ENCODE results near the gene IMPA2. TPM values are rescaled to one million over a fixed set of nuclear protein-coding genes. Genes with fewer than 3 reads are reported as not detected.

The IMPA2 gene
- total and polyA plus RNA-seq, 2 of the 4 experiments (the other 2 are of a cell fraction) = 5.4 to 5.5 TPM

- Histone ChIP-seq H3K4ac (ENCODE audit: low read depth, low read length) (no peak overlapping the region), H3K27me3 (ENCODE audit: control insufficient read depth, insufficient read depth, low read length) (no peaks in the 10 kb centered on the region), H3K9me3 (ENCODE audit: control insufficient read depth, insufficient read depth, low read length) (no peaks in the 10 kb centered on the region), H2BK15ac (ENCODE audit: low read depth, low read length) (no peak overlapping the region), H3K9me1 (ENCODE audit: insufficient read depth, low read length) (no peaks in the 10 kb centered on the region), H2AFZ (replicated peaks; ENCODE audit: low read length, poor library complexity) (no peak overlapping the region), H3K4me2 (ENCODE audit: low read depth, low read length) (no peak overlapping the region), H3K4me3 (ENCODE audit: insufficient read depth, low read depth, low read length) (no peak overlapping the region), H3K14ac (replicated peaks; ENCODE audit: low read depth, low read length) (no peak overlapping the region), H2BK120ac (ENCODE audit: low read depth, low read length) (no peak overlapping the region), H4K91ac (ENCODE audit: insufficient read depth, low read depth, low read length) (no peak overlapping the region), H2BK20ac (ENCODE audit: low read depth, low read length) (no peak overlapping the region), H2AK9ac (replicated peaks; ENCODE audit: low read depth, low read length, poor library complexity) (no peak overlapping the region), H3K18ac (ENCODE audit: low read depth, low read length) (no peak overlapping the region), H3K4me1 (ENCODE audit: control insufficient read depth, insufficient read depth, low read length) (peaks cover 9% of the 10 kb centered on the region), H2BK5ac (ENCODE audit: low read depth, low read length, poor library complexity, severe bottlenecking) (no peak overlapping the region), H3K27ac (ENCODE audit: insufficient read depth, low read length) (no peak overlapping the region), H3K79me1 (ENCODE audit: low read depth in 1 of 2, low read length in 2 of 2) (no peaks in the 10 kb centered on the region), H3K9ac (ENCODE audit: low read depth, low read length) (no peak overlapping the region), H3K23ac (ENCODE audit: low read depth, low read length) (no peak overlapping the region), H2AK5ac (ENCODE audit: low read depth, low read length) (no peak overlapping the region), H4K20me1 (ENCODE audit: insufficient read depth, low read length) (no peaks in the 10 kb centered on the region), H3K36me3 (ENCODE audit: control insufficient read depth, insufficient read depth, low read length) (peaks cover 21% of the 10 kb centered on the region), H3K56ac (ENCODE audit: extremely low read depth, insufficient read depth, low read length) (no peak overlapping the region), H4K5ac (ENCODE audit: low read depth, low read length) (no peak overlapping the region), H4K8ac (ENCODE audit: low read depth in 2 of 2, low read length in 2 of 2) (no peak overlapping the region)
- dilution Hi-C loops (cut with HindIII; ENCODE audit: low sequenced_read_pairs, unreplicated experiment) (no loop called here), in situ Hi-C loops (cut with MboI; ENCODE audit: low sequenced_read_pairs) (no loop called here), intact Hi-C loops (cut with micrococcal nuclease) (no loop called here)
- no peak for DNase-seq
- ChIA-PET CTCF (no interaction called here), POLR2A (ENCODE audit: unreplicated experiment) (no interaction called here)
- 75% methylated on average over 2 of the region's 9 CpGs; no CpG with 5 or more reads in 1 of the 2 experiments for WGBS, 2 experiments (ENCODE audit: extremely low coverage in 2 of 2, insufficient read length in 1 of 2)
- TF ChIP-seq FOS (IDR thresholded peaks at IDR 0.05; ENCODE audit: low read depth, low read length) (no peak), MAZ (IDR thresholded peaks at IDR 0.05; ENCODE audit: borderline replicate concordance, low read depth, low read length) (no peak), NFE2L2 (IDR thresholded peaks at IDR 0.05; ENCODE audit: low read depth, low read length) (no peak), CEBPB (IDR thresholded peaks at IDR 0.05; ENCODE audit: low read depth, low read length) (no peak), BHLHE40 (IDR thresholded peaks at IDR 0.05; ENCODE audit: low read depth, low read length) (no peak), RAD21 (IDR thresholded peaks at IDR 0.05; ENCODE audit: low read length) (no peak), CHD1 (IDR thresholded peaks at IDR 0.05; ENCODE audit: low read depth, low read length) (no peak), SMC3 (IDR thresholded peaks at IDR 0.05; ENCODE audit: low read depth, low read length) (no peak), USF2 (IDR thresholded peaks at IDR 0.05; ENCODE audit: low read depth, low read length) (no peak), RFX5 (IDR thresholded peaks at IDR 0.05; ENCODE audit: low read depth, low read length) (no peak), CTCF (conservative IDR thresholded peaks at IDR 0.05; ENCODE audit: low read depth, low read length) (no peak), MAFK (IDR thresholded peaks at IDR 0.05; ENCODE audit: low read depth, low read length) (no peak), POLR2A (IDR thresholded peaks at IDR 0.05; ENCODE audit: low read depth, low read length) (no peak), ELK1 (IDR thresholded peaks at IDR 0.05; ENCODE audit: borderline replicate concordance, low read depth, low read length) (no peak), RCOR1 (IDR thresholded peaks at IDR 0.05; ENCODE audit: insufficient replicate concordance, low read length) (no peak), MXI1 (IDR thresholded peaks at IDR 0.05; ENCODE audit: borderline replicate concordance, low read depth, low read length) (no peak)
- no TSS peak for BruUV-seq (replicated peaks)
- no peak for ATAC-seq (ENCODE audit: low read depth)
Observed at GRCh38 chr18:12027046-12027445, 45.7 kb downstream of the IMPA2 start.
